BE2C (cell line): ENCODE results near the gene ZFPL1.

Source experiments
- DNase-seq: peaks from one replicate; pipeline ENCODE4 v3.0.0-alpha.2; 2020
- H3K27me3 ChIP-seq: fragments of 250-450 bp; sonication (Bioruptor Pico); 2 replicates; pipeline ENCODE4 v1.5.1; 2020; ENCODE audit warnings: mild to moderate bottlenecking
- H3K36me3 ChIP-seq: fragments of 250-450 bp; sonication (Bioruptor Pico); 2 replicates; pipeline ENCODE4 v1.5.1; 2020; ENCODE audit warnings: mild to moderate bottlenecking
- H3K4me1 ChIP-seq: fragments of 250-450 bp; sonication (Bioruptor Pico); 2 replicates; pipeline ENCODE4 v1.5.1; 2020
- H3K4me3 ChIP-seq: 2 replicates; pipeline ENCODE4 v1.5.1; 2011; ENCODE audit warnings: low read depth, low read length
- H3K9me3 ChIP-seq: fragments of 250-450 bp; sonication (Bioruptor Pico); 2 replicates; pipeline ENCODE4 v1.5.1; 2020
- CTCF ChIP-seq: IDR thresholded peaks from 2 replicates; pipeline ENCODE4 v1.5.1; 2012; ENCODE audit warnings: mild to moderate bottlenecking, low read depth, low read length

The ZFPL1 gene

GRCh38 chr11:65108469-65109123, 24.6 kb downstream of the ZFPL1 start:
- H3K27me3 ChIP-seq, result no peaks in the 10 kb centered on the region
- H3K36me3 ChIP-seq, result peaks cover 5% of the 10 kb centered on the region
- no peak for DNase-seq
- no peaks in the 10 kb centered on the region for H3K9me3 ChIP-seq
- H3K4me3 ChIP-seq, result no peak overlapping the region
- TF ChIP-seq CTCF, result no peak
- H3K4me1 ChIP-seq, result peaks cover 5% of the 10 kb centered on the region

- Histone ChIP-seq H3K36me3 (peaks cover 5% of the 10 kb centered on the region), H3K27me3 (no peaks in the 10 kb centered on the region), H3K4me3 (no peak overlapping the region), H3K4me1 (peaks cover 5% of the 10 kb centered on the region), H3K9me3 (no peaks in the 10 kb centered on the region)
- TF ChIP-seq CTCF, result no peak
- no peak for DNase-seq
These were observed 25.5 kb downstream of the ZFPL1 start for GRCh38 chr11:65109231-65110198.

GRCh38 chr11:65110354-65110861, 26.4 kb downstream of the ZFPL1 start:
- H3K4me3 ChIP-seq, result no peak overlapping the region
- no peaks in the 10 kb centered on the region for H3K9me3 ChIP-seq
- peaks cover 5% of the 10 kb centered on the region for H3K4me1 ChIP-seq
- TF ChIP-seq CTCF, result peak; percentile 77
- peak; percentile 81 for DNase-seq
- no peaks in the 10 kb centered on the region for H3K27me3 ChIP-seq
- H3K36me3 ChIP-seq, result peaks cover 5% of the 10 kb centered on the region

DNA sequence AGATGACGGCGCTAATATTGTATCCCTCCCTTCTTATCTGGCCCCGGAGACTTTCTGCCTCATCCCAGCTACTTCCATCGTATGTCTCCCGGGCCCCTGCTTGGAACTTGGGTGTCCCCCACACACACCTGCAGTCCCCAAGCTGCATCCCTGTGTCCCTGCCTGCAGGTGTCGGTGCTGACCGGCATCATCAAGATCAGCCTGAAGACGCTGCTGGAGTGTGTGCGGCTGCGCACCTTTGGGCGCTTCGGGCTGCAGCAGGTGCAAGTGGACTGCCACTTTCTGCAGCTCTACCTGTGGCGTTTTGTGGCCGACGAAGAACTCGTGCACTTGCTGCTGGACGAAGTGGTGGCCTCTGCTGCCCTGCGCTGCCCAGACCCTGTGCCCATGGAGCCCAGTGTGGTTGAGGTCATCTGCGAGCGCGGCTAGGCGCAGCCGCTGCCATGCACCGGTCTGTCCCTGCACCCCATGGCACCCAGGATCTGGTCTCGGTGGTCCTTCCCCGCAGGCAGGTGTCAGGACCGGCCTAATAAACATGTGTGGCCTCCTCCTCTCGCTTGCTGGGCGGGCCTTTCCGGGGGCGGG, 27.2 kb downstream of the ZFPL1 start:
- no peaks in the 10 kb centered on the region for H3K9me3 ChIP-seq
- no peak overlapping the region for H3K4me3 ChIP-seq
- no peaks in the 10 kb centered on the region for H3K27me3 ChIP-seq
- TF ChIP-seq CTCF, result no peak
- H3K4me1 ChIP-seq, result peaks cover 5% of the 10 kb centered on the region
- DNase-seq, result no peak
- H3K36me3 ChIP-seq, result peaks cover 7% of the 10 kb centered on the region

DNA sequence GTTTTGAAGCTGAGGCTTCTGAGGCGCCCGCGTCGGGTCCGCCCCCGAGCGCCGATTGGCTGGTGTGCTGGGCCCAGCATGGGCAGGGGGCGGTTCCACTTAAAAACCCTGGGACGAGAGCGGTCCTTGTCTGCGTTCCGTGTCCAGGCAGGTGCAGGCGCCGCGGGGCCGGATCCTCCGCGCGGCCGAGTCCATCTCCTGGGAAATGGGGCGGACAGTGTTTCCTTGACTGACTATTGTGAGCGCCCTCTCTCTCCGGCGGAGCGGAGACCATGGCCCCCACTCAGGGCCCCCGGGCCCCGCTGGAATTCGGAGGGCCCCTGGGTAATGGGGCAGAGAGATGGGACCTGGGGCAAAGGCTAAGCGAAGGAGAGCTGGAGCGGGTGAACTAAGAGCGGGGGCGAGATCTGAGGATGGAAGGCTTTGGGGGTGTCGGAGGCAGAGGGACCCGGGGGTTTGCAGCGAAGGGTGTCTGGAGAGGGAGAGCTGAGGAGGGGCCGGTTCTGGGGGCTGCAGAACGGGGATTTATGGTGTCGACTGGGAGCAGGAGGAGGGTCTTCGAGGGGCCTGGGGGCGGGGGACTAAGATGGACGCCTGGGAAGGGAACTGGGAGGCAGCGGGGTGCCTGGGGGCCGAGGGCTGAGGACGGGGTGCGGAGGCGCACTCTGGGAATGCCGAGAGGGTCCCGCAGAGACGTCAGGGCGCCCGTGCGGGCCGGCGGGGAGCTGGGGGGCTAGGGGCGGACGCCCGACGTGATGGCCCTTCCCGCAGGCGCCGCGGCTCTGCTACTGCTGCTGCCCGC, 27.9 kb downstream of the ZFPL1 start, which contains the start of gene TM7SF2:
Gene TM7SF2 (plus strand): TSS at position 129 of the 802 bp plus-strand sequence. CDS start 144 bp downstream, at position 273.
- no peak for TF ChIP-seq CTCF
- H3K36me3 ChIP-seq, result peaks cover 10% of the 10 kb centered on the region
- peak; percentile 94 for DNase-seq

More for the DNA sequence above, 27.9 kb downstream of the ZFPL1 start, which contains the start of gene TM7SF2:
- Histone ChIP-seq H3K27me3 (no peaks in the 10 kb centered on the region), H3K4me3 (peak within 1 kb of the TSS; percentile 69), H3K9me3 (no peaks in the 10 kb centered on the region), H3K4me1 (peaks cover 5% of the 10 kb centered on the region)
